ENCODE measurements around the gene PPP4R3B. TPM values are rescaled to one million over a fixed set of nuclear protein-coding genes. Genes with fewer than 3 reads are reported as not detected.
"Not testable (repeated sequence)": the region's sequence is repeated elsewhere in the genome, so short reads cannot be mapped to it uniquely, and the experiment has no call there.

The PPP4R3B gene
- total RNA-seq, 1 donor from 2014 or later, result 42.5 TPM

GRCh38 chr2:55607717-55608116 is 9.7 kb downstream of the PPP4R3B start:
- Histone ChIP-seq H3K36me3 (ENCODE audit: control insufficient read depth, insufficient read depth, low read length) (no peaks in the 10 kb centered on the region), H3K4me3 (ENCODE audit: low read depth, low read length) (no peak overlapping the region), H3K27me3 (ENCODE audit: control insufficient read depth, insufficient read depth, low read length) (no peaks in the 10 kb centered on the region)
- no peak for TF ChIP-seq CTCF (IDR thresholded peaks at IDR 0.05; ENCODE audit: insufficient read depth, low read length, poor library complexity, severe bottlenecking)
- DNase-seq (ENCODE audit: low read depth), result no peak

- Histone ChIP-seq H3K4me3 (ENCODE audit: low read depth, low read length) (no peak overlapping the region), H3K36me3 (ENCODE audit: control insufficient read depth, insufficient read depth, low read length) (no peaks in the 10 kb centered on the region), H3K27me3 (ENCODE audit: control insufficient read depth, insufficient read depth, low read length) (no peaks in the 10 kb centered on the region)
- no peak for TF ChIP-seq CTCF (IDR thresholded peaks at IDR 0.05; ENCODE audit: insufficient read depth, low read length, poor library complexity, severe bottlenecking)
- DNase-seq (ENCODE audit: low read depth), result no peak
Measured at GRCh38 chr2:55604027-55604565, 13.3 kb downstream of the PPP4R3B start.

GRCh38 chr2:55601849-55602248 is 15.6 kb downstream of the PPP4R3B start:
- H3K4me3 ChIP-seq (ENCODE audit: low read depth, low read length), result no peak overlapping the region
- H3K27me3 ChIP-seq (ENCODE audit: control insufficient read depth, insufficient read depth, low read length), result no peaks in the 10 kb centered on the region
- H3K36me3 ChIP-seq (ENCODE audit: control insufficient read depth, insufficient read depth, low read length), result no peaks in the 10 kb centered on the region
- DNase-seq (ENCODE audit: low read depth), result no peak
- TF ChIP-seq CTCF (IDR thresholded peaks at IDR 0.05; ENCODE audit: insufficient read depth, low read length, poor library complexity, severe bottlenecking), result no peak

- no peak for TF ChIP-seq CTCF (IDR thresholded peaks at IDR 0.05; ENCODE audit: insufficient read depth, low read length, poor library complexity, severe bottlenecking)
- Histone ChIP-seq H3K4me3 (ENCODE audit: low read depth, low read length) (no peak overlapping the region), H3K36me3 (ENCODE audit: control insufficient read depth, insufficient read depth, low read length) (no peaks in the 10 kb centered on the region), H3K27me3 (ENCODE audit: control insufficient read depth, insufficient read depth, low read length) (no peaks in the 10 kb centered on the region)
- DNase-seq (ENCODE audit: low read depth), result no peak
Measured at GRCh38 chr2:55598056-55598795, 19.2 kb downstream of the PPP4R3B start.

GRCh38 chr2:55596795-55597194 is 20.6 kb downstream of the PPP4R3B start:
- H3K4me3 ChIP-seq (ENCODE audit: low read depth, low read length); H3K36me3 ChIP-seq (ENCODE audit: control insufficient read depth, insufficient read depth, low read length): not testable (repeated sequence)

GRCh38 chr2:55595536-55595935 is 21.9 kb downstream of the PPP4R3B start:
- Histone ChIP-seq H3K4me3 (ENCODE audit: low read depth, low read length) (no peak overlapping the region), H3K27me3 (ENCODE audit: control insufficient read depth, insufficient read depth, low read length) (no peaks in the 10 kb centered on the region), H3K36me3 (ENCODE audit: control insufficient read depth, insufficient read depth, low read length) (no peaks in the 10 kb centered on the region)
- TF ChIP-seq CTCF (IDR thresholded peaks at IDR 0.05; ENCODE audit: insufficient read depth, low read length, poor library complexity, severe bottlenecking), result no peak
- DNase-seq (ENCODE audit: low read depth), result no peak

More at GRCh38 chr2:55596795-55597194, 20.6 kb downstream of the PPP4R3B start:
- H3K27me3 ChIP-seq (ENCODE audit: control insufficient read depth, insufficient read depth, low read length); DNase-seq (ENCODE audit: low read depth): not testable (repeated sequence)

All from kidney epithelial cell (primary cell).